HG03066 (cell line): ENCODE measurements around the gene FRAS1.
"Not testable (repeated sequence)": the region's sequence is repeated elsewhere in the genome, so short reads cannot be mapped to it uniquely, and the experiment has no call there.

Source experiments
- ATAC-seq: cut with Tn5 transposase; IDR thresholded peaks from one replicate; pipeline ENCODE4 v1.9.1; 2021; ENCODE audit warnings: low read depth; ENCODE audit not compliant: unreplicated experiment

The FRAS1 gene

GRCh38 chr4:78527555-78527954, 470.4 kb downstream of the FRAS1 start:
- no peak for ATAC-seq

DNA sequence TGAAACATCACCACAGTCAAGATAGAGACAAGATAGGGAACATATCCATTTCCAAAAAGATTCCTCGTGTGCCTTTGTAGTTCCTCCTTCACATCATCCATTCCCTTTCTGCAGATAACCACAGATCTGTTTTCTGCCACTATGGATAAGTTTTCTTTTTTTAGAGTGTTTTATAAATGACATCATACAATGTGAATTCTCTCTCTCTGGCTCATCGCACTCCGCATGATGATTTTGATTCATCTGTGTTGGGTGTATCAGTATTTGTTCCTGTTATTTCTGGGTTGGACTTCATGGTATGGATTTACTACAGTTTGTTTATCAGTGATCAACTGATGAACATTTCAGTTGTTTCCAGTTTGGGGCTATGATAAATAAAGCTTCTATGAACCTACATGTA, 471.2 kb downstream of the FRAS1 start:
- ATAC-seq = no peak

- no peak for ATAC-seq
Measured at GRCh38 chr4:78529569-78530209, 472.6 kb downstream of the FRAS1 start.

DNA sequence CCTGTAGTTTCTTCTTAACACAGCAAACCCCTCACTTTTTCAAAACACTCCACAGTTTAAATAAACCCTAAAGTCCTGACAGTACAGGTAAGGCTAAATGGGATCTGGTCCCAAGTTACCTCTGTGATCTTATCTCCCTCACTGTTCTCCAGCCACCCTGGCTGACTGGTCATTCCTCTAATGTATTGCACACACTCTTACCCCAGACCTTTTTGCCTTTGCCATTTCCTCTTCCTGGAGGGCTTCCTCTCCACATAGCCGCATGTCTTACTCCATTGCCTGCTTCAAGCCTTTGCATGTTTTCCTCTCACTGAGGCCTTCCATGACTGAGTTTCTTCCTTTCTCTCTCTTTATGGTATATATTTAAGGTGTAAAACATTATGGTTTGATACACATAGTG, 474.9 kb downstream of the FRAS1 start:
- no peak for ATAC-seq

DNA sequence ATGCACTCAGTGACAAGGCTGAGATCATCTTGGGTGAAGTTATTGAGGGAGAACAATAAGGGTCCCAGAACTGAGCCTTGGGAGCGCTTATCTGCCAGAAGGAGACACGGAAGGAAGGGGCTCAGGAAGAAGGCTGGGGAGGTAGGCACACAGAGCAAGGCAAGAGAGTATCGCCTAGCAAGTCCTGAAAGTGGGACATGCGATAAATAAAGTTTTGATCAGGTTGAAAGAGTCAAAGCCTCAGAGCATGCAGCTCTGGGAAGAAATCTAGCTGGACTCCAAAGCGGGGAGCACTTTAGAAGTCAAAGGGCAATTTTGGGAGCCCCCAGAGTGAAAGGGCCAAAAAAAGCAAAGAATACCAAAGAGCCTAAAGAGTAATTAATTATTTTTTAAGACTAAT, 476.7 kb downstream of the FRAS1 start:
- ATAC-seq = no peak

GRCh38 chr4:78534286-78534955, 477.3 kb downstream of the FRAS1 start:
- no peak for ATAC-seq

DNA sequence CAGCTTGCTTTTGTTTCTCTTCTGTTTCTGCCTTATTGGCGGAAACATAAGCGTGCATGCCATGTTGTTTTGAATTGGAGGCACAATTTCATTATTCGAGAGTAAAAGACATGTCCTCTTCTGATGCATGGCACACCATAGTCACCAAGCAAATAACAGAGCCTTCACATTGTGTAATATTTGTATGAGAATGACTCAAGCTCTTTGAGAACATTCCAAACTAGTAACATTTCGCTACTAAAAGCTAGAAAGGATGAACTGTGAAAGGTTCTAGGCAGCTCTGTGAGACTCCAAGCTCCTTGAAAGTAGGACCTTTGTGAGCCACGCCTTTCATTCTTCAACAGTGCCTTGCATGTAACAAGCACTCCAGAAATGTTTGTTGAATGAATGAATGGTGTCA, 485.2 kb downstream of the FRAS1 start:
- no peak for ATAC-seq

GRCh38 chr4:78543424-78544125, 486.5 kb downstream of the FRAS1 start:
- no peak for ATAC-seq

DNA sequence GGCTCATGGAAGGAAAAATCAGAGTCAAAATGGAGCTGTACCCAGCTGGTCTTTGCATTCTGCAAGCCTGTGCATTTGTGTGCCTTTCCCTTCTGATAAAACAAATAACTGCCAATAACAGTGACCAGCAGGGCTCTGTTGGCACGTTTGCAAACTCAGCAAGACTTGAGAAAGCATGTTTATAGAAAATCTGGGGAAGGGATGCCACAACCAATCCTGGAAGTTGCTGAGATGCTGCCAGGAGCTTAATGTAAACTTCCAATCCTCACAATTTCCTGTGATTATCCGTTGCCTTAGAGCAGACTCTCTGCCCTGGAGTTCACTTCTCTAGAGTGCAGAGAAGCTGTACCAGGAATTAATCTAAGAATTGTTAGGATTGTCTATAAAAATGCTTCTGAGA, 487.6 kb downstream of the FRAS1 start:
- no peak for ATAC-seq

DNA sequence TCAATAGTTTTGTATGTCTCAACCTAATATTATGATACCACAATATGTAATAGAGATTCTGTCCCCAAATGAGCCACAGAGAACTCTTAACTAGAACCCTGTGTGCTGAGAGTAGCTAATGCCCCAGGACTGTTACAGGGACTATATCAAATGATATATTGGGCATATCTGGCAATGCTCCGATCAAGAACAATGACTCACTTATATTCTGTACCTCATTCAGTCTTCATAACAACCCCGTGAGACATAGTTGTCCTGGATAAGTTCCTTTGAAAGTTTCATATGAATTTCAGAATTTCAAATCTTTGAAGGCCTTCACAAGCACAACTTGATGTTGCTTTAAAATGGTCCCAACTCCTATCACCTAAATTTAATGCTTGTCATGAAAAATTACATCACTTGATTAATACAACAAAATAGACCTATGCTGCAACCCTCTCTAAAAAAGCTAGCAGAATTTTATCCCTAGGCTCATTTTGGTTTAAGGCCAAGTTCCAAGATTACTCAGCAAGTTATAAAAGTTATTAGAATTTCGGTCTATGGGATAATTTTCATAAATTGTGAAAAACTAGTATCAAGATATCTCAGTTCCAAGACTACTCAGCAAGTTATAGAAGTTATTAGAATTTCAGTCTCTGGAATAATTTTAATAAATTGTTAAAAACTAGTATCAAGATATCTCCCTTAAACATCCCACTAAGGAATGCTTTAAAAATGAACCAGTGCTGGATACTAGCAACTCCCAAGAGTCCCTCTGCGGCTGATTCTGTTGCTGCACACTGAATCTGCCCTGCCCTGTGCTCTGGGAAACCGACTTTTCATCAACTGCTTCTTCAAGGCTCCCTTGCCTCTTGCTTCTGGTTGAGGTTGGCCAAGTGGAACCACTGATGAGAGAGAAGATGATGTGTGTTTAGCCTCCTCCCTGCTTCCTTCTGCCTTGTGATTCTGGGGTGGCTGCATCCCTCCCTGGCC, 488.4 kb downstream of the FRAS1 start:
- no peak for ATAC-seq

DNA sequence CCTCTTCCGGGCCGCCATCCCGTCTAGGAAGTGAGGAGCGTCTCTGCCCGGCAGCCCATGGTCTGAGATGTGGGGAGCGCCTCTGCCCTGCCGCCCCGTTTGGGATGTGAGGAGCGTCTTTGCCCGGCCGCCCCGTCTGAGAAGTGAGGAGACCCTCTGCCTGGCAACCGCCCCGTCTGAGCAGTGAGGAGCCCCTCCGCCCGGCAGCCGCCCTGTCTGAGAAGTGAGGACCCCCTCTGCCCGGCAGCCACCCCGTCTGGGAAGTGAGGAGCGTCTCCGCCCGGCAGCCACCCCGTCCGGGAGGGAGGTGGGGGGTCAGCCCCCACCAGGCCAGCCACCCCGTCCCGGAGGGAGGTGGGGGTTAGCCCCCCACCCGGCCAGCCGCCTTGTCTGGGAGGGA, 490.8 kb downstream of the FRAS1 start:
- ATAC-seq = not testable (repeated sequence)

GRCh38 chr4:78548889-78549288, 491.8 kb downstream of the FRAS1 start:
- not testable (repeated sequence) for ATAC-seq

GRCh38 chr4:78551420-78552351, 494.6 kb downstream of the FRAS1 start, which contains the start of gene ANXA3:
Gene ANXA3, plus strand, starts transcription at chr4:78551770. Its CDS starts 2,704 bp downstream, at chr4:78554474.
- no peak for ATAC-seq

GRCh38 chr4:78552389-78553042, 495.4 kb downstream of the FRAS1 start:
- no peak for ATAC-seq

DNA sequence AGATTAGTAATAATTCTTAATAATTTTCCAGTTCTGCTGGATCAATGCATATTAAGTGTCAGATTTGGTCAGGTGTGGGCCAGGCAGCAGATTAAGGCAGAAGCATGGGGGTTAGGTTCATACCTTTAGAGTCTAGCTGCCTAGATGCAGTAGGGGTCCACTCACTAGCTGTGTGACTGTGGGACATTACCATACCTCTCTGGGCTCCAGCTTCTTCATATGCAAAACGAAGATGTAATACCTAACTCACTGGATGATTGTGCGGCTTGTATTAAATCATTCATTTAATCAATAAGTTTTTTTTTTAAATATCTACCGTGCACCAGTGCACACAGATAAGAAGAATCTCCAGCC, 495.9 kb downstream of the FRAS1 start:
- ATAC-seq = no peak

GRCh38 chr4:78553529-78554060, 496.5 kb downstream of the FRAS1 start:
- no peak for ATAC-seq

- ATAC-seq = no peak
Measured at GRCh38 chr4:78556665-78557064, 499.5 kb downstream of the FRAS1 start.

DNA sequence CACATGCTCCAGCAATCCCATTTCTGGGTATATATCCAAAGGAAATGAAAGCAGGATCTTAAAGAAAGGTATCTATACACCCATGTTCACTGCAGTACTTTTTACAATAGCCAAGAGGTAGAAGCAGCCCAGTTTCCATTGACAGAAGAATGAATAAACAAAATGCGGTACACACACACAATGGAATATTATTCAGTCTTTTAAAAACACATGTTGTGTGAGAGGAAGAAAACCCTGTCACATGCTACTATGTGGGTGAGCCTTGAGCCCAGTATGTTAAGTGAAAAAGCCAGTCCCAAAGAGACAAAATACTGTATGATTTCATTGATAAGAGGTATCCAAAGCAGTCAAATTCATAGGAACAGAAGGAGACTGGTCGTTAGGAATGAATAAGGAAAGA, 500.7 kb downstream of the FRAS1 start:
- no peak for ATAC-seq

DNA sequence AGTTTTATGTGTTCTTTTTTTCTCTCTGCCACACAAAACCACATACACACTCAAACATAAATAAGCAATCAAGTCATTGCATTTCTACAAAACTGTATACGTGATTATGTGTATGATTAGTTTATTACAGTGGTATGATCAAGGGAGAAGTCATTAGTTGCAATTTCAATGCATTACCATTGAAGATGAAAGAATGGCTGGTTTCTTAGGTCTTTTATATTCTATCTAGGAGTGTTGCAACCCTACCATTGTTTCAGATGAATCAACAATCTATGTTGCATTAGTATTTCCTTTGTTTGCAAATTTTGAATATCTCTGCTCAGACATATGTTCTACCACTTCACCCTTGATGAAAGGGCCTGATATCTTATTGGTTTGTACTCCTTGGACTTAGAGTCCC, 501.3 kb downstream of the FRAS1 start:
- ATAC-seq = no peak
